Endothelial cell of umbilical vein (primary cell): ENCODE measurements around the gene LARP6. TPM values are rescaled to one million over a fixed set of nuclear protein-coding genes. Genes with fewer than 3 reads are reported as not detected.

ENCODE experiments used
- BruUV-seq: library from RNA; stranded (reverse); fragments of 400-500 nt; replicated peaks from 2 replicates; lab custom pipeline; 2021; lab: Mats Ljungman, UMichigan
- CTCF ChIA-PET: fragments of 300-600, 350-600 bp; sonication (Branson Sonifier 250); formaldehyde crosslinking; loops from one replicate; lab custom pipeline; 2021; ENCODE audit warnings: antibody characterized with exemption, inconsistent platforms; lab: Charles Lee
- POLR2A ChIA-PET: fragments of 300-600, 350-600 bp; sonication (Branson Sonifier 250); formaldehyde crosslinking; loops from one replicate; lab custom pipeline; 2021; ENCODE audit warnings: antibody characterized with exemption, inconsistent platforms; lab: Charles Lee
- DNase-seq: peaks from one replicate; pipeline ENCODE4 v3.0.0-alpha.2; 2011; ENCODE audit warnings: low read depth, low spot score
- FAIRE-seq: peaks from 2 replicates; lab custom pipeline; 2011; peaks lifted over from hg19 to GRCh38; lab: Jason Lieb, UNC
- H2AFZ ChIP-seq: 2 replicates; pipeline ENCODE4 v1.6.0; 2012; ENCODE audit warnings: low read depth, low read length, control low read depth, inconsistent platforms
- H3K27ac ChIP-seq: 2 replicates; pipeline ENCODE4 v1.5.1; 2011; ENCODE audit warnings: low read depth, mild to moderate bottlenecking, control low read depth, low read length, moderate library complexity; ENCODE audit not compliant: insufficient read depth
- H3K27me3 ChIP-seq, 2 experiments: 2 replicates each; pipeline versions ENCODE4 v1.6.0 to v1.6.1; 2011; ENCODE audit warnings: low read length in 2 of 2, mixed read lengths in 1 of 2; ENCODE audit not compliant: control insufficient read depth in 2 of 2, insufficient read depth in 2 of 2
- H3K36me3 ChIP-seq, 2 experiments: 2 replicates in 1 of 2; 3 replicates in 1 of 2; pipeline ENCODE4 v1.5.1; 2011; ENCODE audit warnings: low read length in 2 of 2, mild to moderate bottlenecking in 1 of 2, moderate library complexity in 1 of 2; ENCODE audit not compliant: control insufficient read depth in 2 of 2, insufficient read depth in 2 of 2; ENCODE audit errors: extremely low read depth in 1 of 2
- H3K4me1 ChIP-seq: 3 replicates; pipeline ENCODE4 v1.5.1; 2011; ENCODE audit warnings: mild to moderate bottlenecking, low read length; ENCODE audit not compliant: control insufficient read depth, insufficient read depth; ENCODE audit errors: extremely low read depth
- H3K4me2 ChIP-seq: 2 replicates; pipeline ENCODE4 v1.6.1; 2011; ENCODE audit warnings: low read length, control low read depth, mixed read lengths; ENCODE audit not compliant: insufficient read depth
- H3K4me3 ChIP-seq, 3 experiments: fragments of 200-600 bp in 1 of 3; sonication (generic), shearing (Covaris generic) in 1 of 3; replicated peaks in 1 of 3; 2 replicates each; pipeline ENCODE4 v1.5.1; 2011 to 2016; ENCODE audit warnings: control low read depth in 3 of 3, low read length in 3 of 3, mild to moderate bottlenecking in 2 of 3, inconsistent platforms in 1 of 3, low read depth in 1 of 3, moderate library complexity in 1 of 3; ENCODE audit not compliant: insufficient read depth in 1 of 3
- H3K79me2 ChIP-seq: 2 replicates; pipeline ENCODE4 v1.6.0; 2012; ENCODE audit warnings: low read length, inconsistent platforms; ENCODE audit not compliant: control insufficient read depth, insufficient read depth
- H3K9ac ChIP-seq: replicated peaks from 2 replicates; pipeline ENCODE3; 2011; ENCODE audit warnings: low read length, control low read depth; ENCODE audit not compliant: insufficient read depth; ENCODE audit errors: extremely low read depth
- H3K9me1 ChIP-seq: replicated peaks from 3 replicates; pipeline ENCODE4 v1.6.0; 2011; ENCODE audit warnings: mild to moderate bottlenecking, low read length; ENCODE audit not compliant: control insufficient read depth, insufficient read depth; ENCODE audit errors: extremely low read depth
- H3K9me3 ChIP-seq: replicated peaks from 2 replicates; pipeline ENCODE4 v1.5.1; 2012; ENCODE audit warnings: low read length, inconsistent platforms; ENCODE audit not compliant: control insufficient read depth, insufficient read depth
- H4K20me1 ChIP-seq: replicated peaks from 2 replicates; pipeline ENCODE3; 2011; ENCODE audit warnings: mild to moderate bottlenecking, low read length; ENCODE audit not compliant: control insufficient read depth, insufficient read depth; ENCODE audit errors: extremely low read depth
- CTCF ChIP-seq, 2 donors: IDR thresholded peaks; 1 replicate in 1 of 2; 2 replicates in 1 of 2; pipeline ENCODE4 v1.5.1; 2011; ENCODE audit warnings: low read length in 2 of 2, mild to moderate bottlenecking in 2 of 2, moderate library complexity in 2 of 2, control low read depth in 1 of 2, inconsistent platforms in 1 of 2, low read depth in 1 of 2; ENCODE audit not compliant: insufficient read depth in 1 of 2; ENCODE audit errors: extremely low read depth in 1 of 2
- EZH2 ChIP-seq: IDR thresholded peaks from 2 replicates; pipeline ENCODE4 v1.6.1; 2012; ENCODE audit warnings: borderline replicate concordance, low read depth, mild to moderate bottlenecking, moderate library complexity, low read length, inconsistent platforms; ENCODE audit not compliant: severe bottlenecking
- MAX ChIP-seq: IDR thresholded peaks from 2 replicates; pipeline ENCODE4 v1.6.1; 2011; ENCODE audit not compliant: insufficient read depth, insufficient read length
- MYC ChIP-seq: IDR thresholded peaks from one replicate; pipeline ENCODE4 v1.6.1; 2011; ENCODE audit warnings: mild to moderate bottlenecking, low read depth, low read length
- POLR2AphosphoS5 ChIP-seq: IDR thresholded peaks from 2 replicates; pipeline ENCODE4 v1.6.1; 2012; ENCODE audit warnings: low read depth, mild to moderate bottlenecking, control low read depth, low read length, moderate library complexity; ENCODE audit not compliant: insufficient read depth
- dilution Hi-C: fragments of 300-500 bp; cut with MboI; formaldehyde crosslinking; loops from one replicate; pipeline ENCODE4 v1.15.0; 2019; ENCODE audit warnings: low sequenced_read_pairs; ENCODE audit not compliant: extremely low pct_ligation_motif_present
- intact Hi-C: fragments of 100-400 bp; cut with micrococcal nuclease; formaldehyde crosslinking; loops from one replicate; pipeline ENCODE4 v1.10.0; 2022
- polyA plus RNA-seq, 4 experiments: library from polyadenylated mRNA; depleted of rRNA in 3 of 4; stranded (reverse) in 3 of 4; unstranded in 1 of 4; fragments of >200 nt; gene quantifications; 2 replicates each; pipeline versions ENCODE4 v1.2.1 to v1.2.3, GENCODE V29; 2011 to 2012; ENCODE audit warnings: missing spikeins in 1 of 4
- total RNA-seq: library from RNA; stranded (reverse); gene quantifications from 2 replicates; pipeline ENCODE4 v1.2.3, GENCODE V29; 2021

LARP6 gene
- total and polyA plus RNA-seq, 2 donors (not counting 3 experiments of a cell fraction or from before 2014, with no cell fraction given) = 16.9 to 56.2 TPM

- no peaks in the 10 kb centered on the region for H3K9me3 ChIP-seq
- ChIA-PET POLR2A (no interaction called here), CTCF (interaction anchor here (1.4 to 9.2 kb wide), 4 partner anchors 19 to 44 kb away, joined by 4 to 72 read pairs (median 10); partner anchors contain the start of genes LRRC49 and THAP10)
- H3K9me1 ChIP-seq = no peaks in the 10 kb centered on the region
- intact Hi-C loops (loop anchor here (2.0 kb wide), 1 partner anchor 37 kb away; the partner anchor contains the start of genes LRRC49 and THAP10), dilution Hi-C loops (no loop called here)
- no peak overlapping the region for H2AFZ ChIP-seq
- no peak overlapping the region for H3K9ac ChIP-seq
- no peak for TF ChIP-seq CTCF (IDR thresholded peaks at IDR 0.05; ENCODE audit: extremely low read depth in 1 of 2, insufficient read depth in 1 of 2, low read depth in 1 of 2, low read length in 2 of 2)
- TF ChIP-seq POLR2AphosphoS5 = no peak
- TF ChIP-seq MYC = no peak
- no peak for TF ChIP-seq MAX
- TF ChIP-seq EZH2 = no peak
- no peak overlapping the region for H3K27ac ChIP-seq
- H4K20me1 ChIP-seq = no peaks in the 10 kb centered on the region
- no peaks in the 10 kb centered on the region for H3K27me3 ChIP-seq
- no peak for DNase-seq
- peaks cover 26% of the 10 kb centered on the region for H3K4me1 ChIP-seq
- H3K4me3 ChIP-seq = no peak overlapping the region
- no peak overlapping the region for H3K4me2 ChIP-seq
- peaks cover 0 to 5% of the 10 kb centered on the region in 2 experiments for H3K36me3 ChIP-seq
- peaks cover 4% of the 10 kb centered on the region for H3K79me2 ChIP-seq
- peak; percentile 12 for FAIRE-seq
- BruUV-seq = no TSS peak
Observed at GRCh38 chr15:70855764-70856163, 1.8 kb upstream of the LARP6 start.
